Daoy (cell line): ENCODE data around the gene HACD3. TPM values are rescaled to one million over a fixed set of nuclear protein-coding genes. Genes with fewer than 3 reads are reported as not detected.
"Not testable (repeated sequence)": the region's sequence is repeated elsewhere in the genome, so short reads cannot be mapped to it uniquely, and the experiment has no call there.

ENCODE experiments used
- DNase-seq: peaks from one replicate; pipeline ENCODE4 v3.0.0-alpha.2; 2015; ENCODE audit warnings: low read depth
- total RNA-seq: library from RNA; depleted of rRNA; stranded (reverse); fragments of >200 nt; shearing (Covaris generic); gene quantifications from 2 replicates; pipeline ENCODE4 v1.2.3, GENCODE V29; 2014; rRNA removed

HACD3 gene
- total RNA-seq, 1 experiment from 2014 or later, result 109 TPM

GRCh38 chr15:65599677-65600076 lies 69.4 kb downstream of the HACD3 start:
- no peak for DNase-seq

GRCh38 chr15:65603134-65603533 lies 72.9 kb downstream of the HACD3 start:
- DNase-seq, result no peak

- DNase-seq, result no peak
These were observed 73.3 kb downstream of the HACD3 start for GRCh38 chr15:65603559-65603958.

GRCh38 chr15:65610871-65611718 lies 80.8 kb downstream of the HACD3 start, which contains the start of gene INTS14:
Gene INTS14 (minus strand): TSS chr15:65611131. CDS start chr15:65607380, 3,751 bp downstream.
- peak; percentile 98 for DNase-seq

GRCh38 chr15:65611888-65612615 lies 81.8 kb downstream of the HACD3 start:
- no peak for DNase-seq

- DNase-seq, result no peak
These were observed 82.3 kb downstream of the HACD3 start for GRCh38 chr15:65612616-65612946.

GRCh38 chr15:65612949-65613744 lies 82.9 kb downstream of the HACD3 start:
- DNase-seq, result no peak

GRCh38 chr15:65615887-65616286 lies 85.6 kb downstream of the HACD3 start:
- not testable (repeated sequence) for DNase-seq

- DNase-seq, result no peak
These were observed 88.4 kb downstream of the HACD3 start for GRCh38 chr15:65618560-65619109.

GRCh38 chr15:65619626-65620290 lies 89.5 kb downstream of the HACD3 start:
- no peak for DNase-seq

- DNase-seq, result no peak
These were observed 90.6 kb downstream of the HACD3 start for GRCh38 chr15:65620833-65621232.

- no peak for DNase-seq
These were observed 91.4 kb downstream of the HACD3 start, which contains the start of gene SLC24A1 for GRCh38 chr15:65621638-65622037. Gene SLC24A1 (plus strand): TSS chr15:65621938. CDS start chr15:65624081, 2,143 bp downstream.

- no peak for DNase-seq
These were observed 92.8 kb downstream of the HACD3 start for GRCh38 chr15:65623103-65623502.

- no peak for DNase-seq
These were observed 96.6 kb downstream of the HACD3 start for GRCh38 chr15:65626856-65627255.

Other genes with a start within 250 kb of the HACD3 start
- gene PARP16, start 243.6 kb upstream of the HACD3 start, total RNA-seq, result 3.8 TPM in 2 replicates
- not detected in 2 replicates for gene RNU5A-1, start 234.4 kb upstream of the HACD3 start, total RNA-seq
- not detected in 2 replicates for gene RNU5B-1, start 225.8 kb upstream of the HACD3 start, total RNA-seq
- not detected in 2 replicates for gene IGDCC3, start 152.5 kb upstream of the HACD3 start, total RNA-seq
- 0.24 and 0.34 TPM in 2 replicates for gene IGDCC4, start 107.5 kb upstream of the HACD3 start, total RNA-seq
- 21.0 and 24.9 TPM in 2 replicates for gene DPP8, start 12.8 kb upstream of the HACD3 start, total RNA-seq
- gene INTS14, start 80.7 kb downstream of the HACD3 start, total RNA-seq, result 20.2 and 30.9 TPM in 2 replicates
- 1.8 and 2.9 TPM in 2 replicates for gene SLC24A1, start 91.5 kb downstream of the HACD3 start, total RNA-seq